SK-N-SH treated with all-trans-retinoic acid at 6 μM for 48 hours (cell line): Measurements from ENCODE around the gene CPZ.

ENCODE experiments used
- CREB5 ChIP-seq: fragments of 250-450 bp; sonication (Bioruptor Pico); IDR thresholded peaks from 2 replicates; pipeline ENCODE4 v1.5.1; 2020; ENCODE audit warnings: low read depth, mild to moderate bottlenecking, moderate library complexity
- ESRRG ChIP-seq: fragments of 250-450 bp; sonication (Bioruptor Pico); IDR thresholded peaks from 2 replicates; pipeline ENCODE4 v1.6.1; 2021; ENCODE audit warnings: mild to moderate bottlenecking
- PPARA ChIP-seq: fragments of 250-450 bp; sonication (Bioruptor Pico); IDR thresholded peaks from 2 replicates; pipeline ENCODE4 v1.5.0; 2020; ENCODE audit warnings: mild to moderate bottlenecking, borderline replicate concordance
- RARB ChIP-seq: fragments of 250-450 bp; sonication (Bioruptor Pico); IDR thresholded peaks from 2 replicates; pipeline ENCODE4 v1.8.0; 2021; ENCODE audit warnings: mild to moderate bottlenecking, moderate library complexity
- TCF4 ChIP-seq: fragments of 250-450 bp; sonication (Bioruptor Pico); IDR thresholded peaks from 2 replicates; pipeline ENCODE4 v1.8.0; 2021; ENCODE audit warnings: mild to moderate bottlenecking, moderate library complexity, borderline replicate concordance
- ZNF70 ChIP-seq: fragments of 450-650 bp; formaldehyde crosslinking; IDR thresholded peaks from 2 replicates; pipeline ENCODE4 v1.5.0; 2020; ENCODE audit warnings: mild to moderate bottlenecking, moderate library complexity

- TF ChIP-seq CREB5 (CRISPR knock-in tag) (no peak), ZNF70 (CRISPR knock-in tag) (no peak), PPARA (CRISPR knock-in tag) (no peak), TCF4 (CRISPR knock-in tag) (no peak), RARB (CRISPR knock-in tag) (no peak), ESRRG (no peak)
Observed at GRCh38 chr4:8582016-8582415, 10.5 kb upstream of the CPZ start.
